Keratinocyte (primary cell): ENCODE measurements around the gene MESP2.

Source experiments
- EZH2 ChIP-seq: IDR thresholded peaks from one replicate; pipeline ENCODE4 v1.6.1; 2012; ENCODE audit warnings: inconsistent platforms, mild to moderate bottlenecking, low read length, moderate library complexity
- TF ChIP-seq, protein P1 (sequence below), 3 experiments: IDR thresholded peaks in 1 of 3; conservative IDR thresholded peaks in 1 of 3; optimal IDR thresholded peaks in 1 of 3; 2 replicates in 2 of 3; 3 replicates in 1 of 3; pipeline versions ENCODE3 to v1.5.1; 2011; ENCODE audit warnings: low read length in 3 of 3, mild to moderate bottlenecking in 3 of 3, moderate library complexity in 2 of 3, control low read depth in 1 of 3, inconsistent platforms in 1 of 3; ENCODE audit not compliant: insufficient read depth in 2 of 3; ENCODE audit errors: extremely low read depth in 1 of 3

DNA sequence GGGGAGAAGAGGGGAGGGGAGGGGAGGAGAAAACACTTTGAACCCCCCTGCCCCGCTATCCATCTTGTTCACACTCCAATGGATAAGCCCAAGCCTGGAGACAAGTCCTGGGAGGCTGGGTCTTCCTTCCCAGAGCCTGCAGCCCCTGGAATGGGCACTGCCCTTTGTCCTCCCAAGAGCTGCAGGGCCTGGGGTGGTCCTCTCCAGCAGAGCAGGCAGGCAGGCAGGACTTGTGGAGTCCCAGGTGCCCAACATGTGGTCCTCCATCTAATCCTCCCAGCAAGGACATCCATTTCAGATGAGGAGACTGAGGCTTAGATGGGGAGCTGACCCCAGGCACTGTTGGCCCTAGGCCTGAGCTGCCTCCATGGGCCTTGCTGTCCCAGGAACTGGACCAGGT is 10.4 kb upstream of the MESP2 start:
- TF ChIP-seq, protein P1, sequence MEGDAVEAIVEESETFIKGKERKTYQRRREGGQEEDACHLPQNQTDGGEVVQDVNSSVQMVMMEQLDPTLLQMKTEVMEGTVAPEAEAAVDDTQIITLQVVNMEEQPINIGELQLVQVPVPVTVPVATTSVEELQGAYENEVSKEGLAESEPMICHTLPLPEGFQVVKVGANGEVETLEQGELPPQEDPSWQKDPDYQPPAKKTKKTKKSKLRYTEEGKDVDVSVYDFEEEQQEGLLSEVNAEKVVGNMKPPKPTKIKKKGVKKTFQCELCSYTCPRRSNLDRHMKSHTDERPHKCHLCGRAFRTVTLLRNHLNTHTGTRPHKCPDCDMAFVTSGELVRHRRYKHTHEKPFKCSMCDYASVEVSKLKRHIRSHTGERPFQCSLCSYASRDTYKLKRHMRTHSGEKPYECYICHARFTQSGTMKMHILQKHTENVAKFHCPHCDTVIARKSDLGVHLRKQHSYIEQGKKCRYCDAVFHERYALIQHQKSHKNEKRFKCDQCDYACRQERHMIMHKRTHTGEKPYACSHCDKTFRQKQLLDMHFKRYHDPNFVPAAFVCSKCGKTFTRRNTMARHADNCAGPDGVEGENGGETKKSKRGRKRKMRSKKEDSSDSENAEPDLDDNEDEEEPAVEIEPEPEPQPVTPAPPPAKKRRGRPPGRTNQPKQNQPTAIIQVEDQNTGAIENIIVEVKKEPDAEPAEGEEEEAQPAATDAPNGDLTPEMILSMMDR (optimal IDR thresholded peaks at IDR 0.05 in 1 of 3, IDR thresholded peaks at IDR 0.05 in 1 of 3, conservative IDR thresholded peaks at IDR 0.05 in 1 of 3; ENCODE audit: extremely low read depth in 1 of 3, insufficient read depth in 2 of 3, low read length in 3 of 3): no peak
- no peak for TF ChIP-seq EZH2
